Spleen (tissue), 7 donors: ENCODE measurements around the gene PPARA.

Experiments used
- CTCF ChIP-seq, 11 experiments: fragments of 200-600 bp in 7 of 11; fragments of 450-650 bp in 4 of 11; sonication (generic) in 4 of 11; IDR thresholded peaks in 8 of 11; conservative IDR thresholded peaks in 3 of 11; 1 replicate in 7 of 11; 2 replicates in 4 of 11; pipeline versions ENCODE4 v1.4.0 to v1.8.0; 2016 to 2021; ENCODE audit warnings: antibody characterized with exemption in 11 of 11, inconsistent platforms in 4 of 11, mild to moderate bottlenecking in 1 of 11
- POLR2A ChIP-seq, 3 donors: fragments of 450-650 bp; IDR thresholded peaks; one replicate each; pipeline ENCODE4 v1.5.1; 2017; ENCODE audit warnings: antibody characterized with exemption in 3 of 3, mild to moderate bottlenecking in 1 of 3
- POLR2AphosphoS5 ChIP-seq, 3 donors: sonication (generic); formaldehyde crosslinking; IDR thresholded peaks; one replicate each; pipeline ENCODE4 v1.5.1; 2017; ENCODE audit warnings: antibody characterized with exemption in 3 of 3
- donor health status: DM: no; HTN: no; CAD: no; lungs with moderate emphysema.
- donor health status: DM: no; HTN: no; CAD: no.
- donor health status: DM: no; HTN: no; CAD: no.

GRCh38 chr22:46224898-46225290, 74.6 kb downstream of the PPARA start:
- TF ChIP-seq CTCF (IDR thresholded peaks at IDR 0.05 in 8 of 11, conservative IDR thresholded peaks at IDR 0.05 in 3 of 11) (no peak), POLR2AphosphoS5 (IDR thresholded peaks at IDR 0.05) (no peak), POLR2A (IDR thresholded peaks at IDR 0.05) (no peak)
